ENCODE data around the gene NRP2.

Gene NRP2

GRCh38 chr2:205771666-205772065, 89.4 kb downstream of the NRP2 start:
- FAIRE-seq: no peak
- no peak for DNase-seq (ENCODE audit: low spot score)

GRCh38 chr2:205772983-205773382, 90.7 kb downstream of the NRP2 start:
- no peak for FAIRE-seq

GRCh38 chr2:205773989-205774388, 91.7 kb downstream of the NRP2 start:
- FAIRE-seq: no peak
- DNase-seq (ENCODE audit: low spot score): no peak

More at GRCh38 chr2:205772983-205773382, 90.7 kb downstream of the NRP2 start:
- DNase-seq (ENCODE audit: low spot score): no peak

GRCh38 chr2:205775097-205775877, 93.0 kb downstream of the NRP2 start:
- FAIRE-seq: no peak
- DNase-seq (ENCODE audit: low spot score): no peak

- DNase-seq (ENCODE audit: low spot score): no peak
- no peak for FAIRE-seq
These were observed 93.8 kb downstream of the NRP2 start for GRCh38 chr2:205776139-205776538.

GRCh38 chr2:205776720-205777119, 94.4 kb downstream of the NRP2 start:
- DNase-seq (ENCODE audit: low spot score) (no peak), FAIRE-seq (no peak)

- DNase-seq (ENCODE audit: low spot score): no peak
- FAIRE-seq: no peak
These were observed 96.1 kb downstream of the NRP2 start for GRCh38 chr2:205778356-205778755.

GRCh38 chr2:205780645-205781044, 98.3 kb downstream of the NRP2 start:
- no peak for FAIRE-seq
- DNase-seq (ENCODE audit: low spot score): no peak

- DNase-seq (ENCODE audit: low spot score): no peak
- no peak for FAIRE-seq
These were observed 99.1 kb downstream of the NRP2 start for GRCh38 chr2:205781244-205781931.

- FAIRE-seq: no peak
- DNase-seq (ENCODE audit: low spot score): no peak
These were observed 100.6 kb downstream of the NRP2 start for GRCh38 chr2:205782941-205783340.

- FAIRE-seq (no peak), DNase-seq (ENCODE audit: low spot score) (no peak)
These were observed 101.7 kb downstream of the NRP2 start for GRCh38 chr2:205783872-205784499.

GRCh38 chr2:205785507-205786260, 103.4 kb downstream of the NRP2 start:
- DNase-seq (ENCODE audit: low spot score) (no peak), FAIRE-seq (no peak)

- DNase-seq (ENCODE audit: low spot score) (no peak), FAIRE-seq (no peak)
These were observed 104.7 kb downstream of the NRP2 start for GRCh38 chr2:205786976-205787375.

- FAIRE-seq: no peak
- no peak for DNase-seq (ENCODE audit: low spot score)
These were observed 105.5 kb downstream of the NRP2 start for GRCh38 chr2:205787761-205788160.

GRCh38 chr2:205789906-205790305, 107.6 kb downstream of the NRP2 start:
- DNase-seq (ENCODE audit: low spot score): no peak
- FAIRE-seq: no peak

- FAIRE-seq (no peak), DNase-seq (ENCODE audit: low spot score) (no peak)
These were observed 110.6 kb downstream of the NRP2 start for GRCh38 chr2:205792908-205793307.

- FAIRE-seq (no peak), DNase-seq (ENCODE audit: low spot score) (no peak)
These were observed 114.6 kb downstream of the NRP2 start for GRCh38 chr2:205796805-205797313.

GRCh38 chr2:205797866-205798265, 115.6 kb downstream of the NRP2 start:
- FAIRE-seq (no peak), DNase-seq (ENCODE audit: low spot score) (no peak)

- no peak for DNase-seq (ENCODE audit: low spot score)
- FAIRE-seq: no peak
These were observed 117.9 kb downstream of the NRP2 start for GRCh38 chr2:205800224-205800623.

GRCh38 chr2:205800773-205801172, 118.5 kb downstream of the NRP2 start:
- no peak for FAIRE-seq
- no peak for DNase-seq (ENCODE audit: low spot score)

- FAIRE-seq (no peak), DNase-seq (ENCODE audit: low spot score) (no peak)
These were observed 119.8 kb downstream of the NRP2 start for GRCh38 chr2:205802065-205802464.

All from RCC 7860 (cell line).